ENCODE results near the gene CCDC102B.
"Not testable (repeated sequence)": the region's sequence is repeated elsewhere in the genome, so short reads cannot be mapped to it uniquely, and the experiment has no call there.

Gene CCDC102B

DNA sequence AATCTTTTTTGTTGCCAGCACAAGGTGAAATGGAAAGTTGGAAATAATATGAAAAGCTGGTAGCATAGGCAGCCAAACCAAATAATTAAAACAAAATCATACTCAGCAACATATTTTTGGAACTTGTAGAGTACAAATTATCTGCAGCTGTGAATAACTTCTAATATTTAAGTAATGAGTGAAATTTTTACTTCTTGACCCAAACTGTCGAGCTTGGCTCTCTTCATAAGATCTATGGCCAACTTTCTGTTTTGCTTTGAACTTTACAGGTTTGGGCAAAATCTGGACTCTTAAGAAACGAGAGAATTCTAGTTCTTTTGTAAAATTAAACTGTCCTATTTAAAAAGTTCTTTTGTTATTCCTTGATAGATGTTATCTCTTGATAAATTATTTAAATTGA, 25.6 kb upstream of the CCDC102B start:
- TF ChIP-seq, protein P1, sequence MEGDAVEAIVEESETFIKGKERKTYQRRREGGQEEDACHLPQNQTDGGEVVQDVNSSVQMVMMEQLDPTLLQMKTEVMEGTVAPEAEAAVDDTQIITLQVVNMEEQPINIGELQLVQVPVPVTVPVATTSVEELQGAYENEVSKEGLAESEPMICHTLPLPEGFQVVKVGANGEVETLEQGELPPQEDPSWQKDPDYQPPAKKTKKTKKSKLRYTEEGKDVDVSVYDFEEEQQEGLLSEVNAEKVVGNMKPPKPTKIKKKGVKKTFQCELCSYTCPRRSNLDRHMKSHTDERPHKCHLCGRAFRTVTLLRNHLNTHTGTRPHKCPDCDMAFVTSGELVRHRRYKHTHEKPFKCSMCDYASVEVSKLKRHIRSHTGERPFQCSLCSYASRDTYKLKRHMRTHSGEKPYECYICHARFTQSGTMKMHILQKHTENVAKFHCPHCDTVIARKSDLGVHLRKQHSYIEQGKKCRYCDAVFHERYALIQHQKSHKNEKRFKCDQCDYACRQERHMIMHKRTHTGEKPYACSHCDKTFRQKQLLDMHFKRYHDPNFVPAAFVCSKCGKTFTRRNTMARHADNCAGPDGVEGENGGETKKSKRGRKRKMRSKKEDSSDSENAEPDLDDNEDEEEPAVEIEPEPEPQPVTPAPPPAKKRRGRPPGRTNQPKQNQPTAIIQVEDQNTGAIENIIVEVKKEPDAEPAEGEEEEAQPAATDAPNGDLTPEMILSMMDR (conservative IDR thresholded peaks at IDR 0.05; ENCODE audit: low read length) = no peak
- DNase-seq (ENCODE audit: low read depth) = no peak
- no peak overlapping the region for H3K4me3 ChIP-seq (ENCODE audit: low read length)

DNA sequence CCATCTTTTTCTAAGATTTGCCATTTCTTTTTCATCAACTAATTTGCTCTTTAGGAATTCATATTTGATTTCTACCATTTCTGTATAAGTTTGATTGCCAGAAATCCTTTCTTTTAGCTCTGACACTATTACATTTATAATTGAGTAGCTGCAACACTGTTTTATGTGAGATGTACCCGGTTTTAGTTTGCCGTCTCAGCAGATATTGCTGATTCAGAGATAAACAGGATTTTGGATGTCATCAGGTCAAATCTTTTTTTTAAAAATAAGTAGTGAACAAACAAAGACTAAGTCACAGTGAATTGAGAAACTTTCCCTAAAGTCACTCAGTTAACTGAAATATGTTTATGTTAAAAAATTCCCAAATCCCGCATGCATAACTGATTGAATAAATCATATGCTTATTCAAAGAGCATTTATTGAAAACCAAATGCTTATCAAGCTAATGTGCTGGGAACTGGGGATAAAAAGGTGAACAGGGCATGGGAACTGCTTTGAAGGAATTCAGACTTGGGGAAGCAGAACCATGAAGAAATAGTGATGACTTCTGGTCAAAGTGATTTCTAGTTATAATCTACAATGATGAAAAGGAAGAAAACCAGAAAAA, 19.5 kb upstream of the CCDC102B start:
- DNase-seq (ENCODE audit: low read depth) = no peak
- TF ChIP-seq, protein P1 (conservative IDR thresholded peaks at IDR 0.05; ENCODE audit: low read length) = no peak
- H3K4me3 ChIP-seq (ENCODE audit: low read length) = no peak overlapping the region

DNA sequence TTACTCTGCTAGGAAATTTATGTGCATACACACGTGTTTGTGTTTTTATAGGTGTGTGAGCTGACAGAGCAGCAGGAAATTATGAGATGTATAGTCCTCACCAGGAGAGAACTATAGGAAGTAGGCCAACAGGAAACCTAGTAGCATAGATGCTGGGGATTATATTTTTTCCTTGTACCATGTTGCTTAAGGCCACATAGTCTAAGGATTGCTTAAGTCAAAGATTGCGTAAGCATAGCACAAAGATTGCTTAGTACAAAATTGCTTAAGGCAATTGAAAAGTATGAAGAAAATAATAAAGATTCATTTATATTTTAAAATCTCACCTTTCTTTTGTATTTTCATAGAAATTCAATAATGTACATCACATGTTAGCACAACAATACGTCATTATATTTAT, 18.7 kb upstream of the CCDC102B start:
- H3K4me3 ChIP-seq (ENCODE audit: low read length) = no peak overlapping the region
- TF ChIP-seq, protein P1 (conservative IDR thresholded peaks at IDR 0.05; ENCODE audit: low read length) = no peak
- peak; percentile 80 for DNase-seq (ENCODE audit: low read depth)

DNA sequence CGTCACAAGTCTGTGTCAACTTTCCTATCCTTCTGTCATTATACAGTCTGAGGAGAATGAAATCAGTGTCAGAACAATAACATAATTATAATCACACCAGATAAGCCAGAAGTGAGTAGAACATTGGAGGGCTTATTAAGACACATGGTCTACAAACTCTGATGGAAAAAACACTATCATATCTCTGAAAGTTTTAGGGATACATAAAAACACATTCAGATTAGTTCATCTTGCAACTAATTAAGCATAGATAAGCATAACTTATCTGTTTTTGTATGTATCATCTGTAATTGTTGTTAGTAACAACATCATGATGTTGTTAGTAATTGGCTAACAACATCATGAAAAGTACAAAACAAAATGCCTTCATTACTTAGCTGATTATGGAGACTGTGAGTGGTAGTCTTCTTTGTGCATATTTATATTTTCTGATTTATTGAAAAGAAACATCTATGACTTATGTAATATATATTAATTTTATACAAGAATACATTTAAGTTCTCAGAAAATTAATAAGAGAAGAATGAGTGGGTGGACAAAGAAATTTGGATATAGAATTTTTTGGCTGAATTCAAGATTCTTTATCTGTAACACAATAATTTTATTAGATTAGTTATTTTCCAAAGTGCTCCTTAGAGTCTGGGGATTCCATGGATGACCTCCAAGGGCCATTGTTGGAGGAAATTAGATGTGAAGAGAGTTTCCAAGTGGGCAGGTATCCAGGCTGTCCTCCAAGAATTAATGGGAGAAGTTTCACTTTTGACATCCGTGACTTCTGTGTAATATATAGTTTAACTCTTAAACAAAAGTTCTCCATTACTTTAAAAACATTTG, 16.9 kb upstream of the CCDC102B start:
- DNase-seq (ENCODE audit: low read depth) = no peak
- H3K4me3 ChIP-seq (ENCODE audit: low read length) = no peak overlapping the region
- TF ChIP-seq, protein P1 (conservative IDR thresholded peaks at IDR 0.05; ENCODE audit: low read length) = no peak

DNA sequence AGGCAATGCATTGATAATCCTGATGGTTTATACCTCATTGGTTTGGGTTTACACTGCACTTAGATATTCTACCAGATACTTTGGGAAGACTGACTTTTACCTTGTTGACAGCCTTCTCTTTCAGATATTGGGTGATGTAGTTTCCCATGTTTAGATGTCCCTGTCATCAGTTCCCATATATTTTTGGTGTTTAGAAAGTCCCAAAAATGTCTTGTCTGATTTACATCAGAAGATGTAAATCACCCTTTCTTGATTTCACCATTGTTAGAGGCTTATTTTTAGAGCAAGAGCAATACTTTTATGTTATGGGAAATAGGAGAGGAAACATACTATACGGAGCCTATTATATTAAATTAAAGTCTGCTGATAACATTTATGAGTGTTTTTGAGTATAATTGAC, 14.4 kb upstream of the CCDC102B start:
- TF ChIP-seq, protein P1 (conservative IDR thresholded peaks at IDR 0.05; ENCODE audit: low read length) = no peak
- no peak overlapping the region for H3K4me3 ChIP-seq (ENCODE audit: low read length)
- DNase-seq (ENCODE audit: low read depth) = no peak

DNA sequence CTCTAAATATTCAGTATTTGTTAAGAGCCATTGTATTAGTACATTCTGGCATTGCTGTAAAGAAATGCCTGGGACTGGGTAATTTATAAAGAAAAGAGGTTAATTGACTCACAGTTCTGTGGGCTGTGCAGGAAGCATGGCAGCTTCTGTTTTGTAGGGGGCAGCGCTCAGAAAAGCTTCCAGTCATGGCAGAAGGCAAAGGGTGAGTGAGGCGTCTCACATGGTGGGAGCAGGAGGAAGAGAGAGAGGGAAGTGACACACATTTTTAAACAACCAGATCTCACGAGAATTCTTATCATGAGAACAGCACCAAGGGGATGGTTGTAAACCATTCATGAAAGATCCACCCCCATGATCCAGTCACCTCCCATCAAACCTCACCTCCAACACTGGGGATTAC, 13.8 kb upstream of the CCDC102B start:
- no peak for DNase-seq (ENCODE audit: low read depth)
- TF ChIP-seq, protein P1 (conservative IDR thresholded peaks at IDR 0.05; ENCODE audit: low read length) = no peak
- H3K4me3 ChIP-seq (ENCODE audit: low read length) = no peak overlapping the region

DNA sequence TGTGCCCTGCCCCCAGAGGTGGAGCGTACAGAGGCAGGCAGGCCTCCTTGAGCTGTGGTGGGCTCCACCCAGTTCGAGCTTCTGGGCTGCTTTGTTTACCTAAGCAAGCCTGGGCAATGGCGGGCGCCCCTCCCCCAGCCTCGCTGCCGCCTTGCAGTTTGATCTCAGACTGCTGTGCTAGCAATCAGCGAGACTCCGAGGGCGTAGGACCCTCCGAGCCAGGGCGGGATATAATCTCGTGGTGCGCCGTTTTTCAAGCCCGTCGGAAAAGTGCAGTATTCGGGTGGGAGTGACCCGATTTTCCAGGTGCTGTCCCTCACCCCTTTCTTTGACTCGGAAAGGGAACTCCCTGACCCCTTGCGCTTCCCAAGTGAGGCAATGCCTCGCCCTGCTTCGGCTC, 7.6 kb upstream of the CCDC102B start:
- not testable (repeated sequence) for DNase-seq (ENCODE audit: low read depth); H3K4me3 ChIP-seq (ENCODE audit: low read length)
